GM11168 (cell line): Measurements from ENCODE around the gene MYH13.
"Not testable (repeated sequence)": the region's sequence is repeated elsewhere in the genome, so short reads cannot be mapped to it uniquely, and the experiment has no call there.

Experiments
- in situ Hi-C: fragments of 300-500 bp; cut with MboI; formaldehyde crosslinking; loops from one replicate; pipeline ENCODE4 v1.12.0; 2022; ENCODE audit warnings: low sequenced_read_pairs; ENCODE audit not compliant: unreplicated experiment

MYH13 gene

GRCh38 chr17:10309003-10309974, 63.5 kb downstream of the MYH13 start:
- in situ Hi-C loops, result no loop called here

GRCh38 chr17:10306585-10306984, 66.2 kb downstream of the MYH13 start:
- in situ Hi-C loops, result no loop called here

DNA sequence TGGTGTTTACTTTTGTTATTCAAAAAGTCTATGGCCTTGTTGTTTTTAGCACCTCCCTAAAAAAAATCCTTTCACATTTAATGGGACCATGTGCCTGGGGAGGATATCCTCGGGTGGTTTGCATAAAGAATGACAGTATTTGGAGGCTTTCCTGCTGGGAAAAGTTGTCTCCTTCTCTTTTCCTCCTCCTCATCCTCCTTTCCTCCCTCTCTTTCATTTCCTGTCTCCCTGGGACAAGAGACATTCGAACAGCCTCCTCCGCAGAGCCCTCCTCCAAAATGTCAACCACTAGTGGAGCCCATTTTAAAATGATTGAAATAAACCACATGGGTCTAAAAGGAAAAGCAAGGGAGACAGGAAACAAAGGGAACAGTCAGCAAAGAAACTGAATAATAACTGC, 67.4 kb downstream of the MYH13 start:
- in situ Hi-C loops, result no loop called here

DNA sequence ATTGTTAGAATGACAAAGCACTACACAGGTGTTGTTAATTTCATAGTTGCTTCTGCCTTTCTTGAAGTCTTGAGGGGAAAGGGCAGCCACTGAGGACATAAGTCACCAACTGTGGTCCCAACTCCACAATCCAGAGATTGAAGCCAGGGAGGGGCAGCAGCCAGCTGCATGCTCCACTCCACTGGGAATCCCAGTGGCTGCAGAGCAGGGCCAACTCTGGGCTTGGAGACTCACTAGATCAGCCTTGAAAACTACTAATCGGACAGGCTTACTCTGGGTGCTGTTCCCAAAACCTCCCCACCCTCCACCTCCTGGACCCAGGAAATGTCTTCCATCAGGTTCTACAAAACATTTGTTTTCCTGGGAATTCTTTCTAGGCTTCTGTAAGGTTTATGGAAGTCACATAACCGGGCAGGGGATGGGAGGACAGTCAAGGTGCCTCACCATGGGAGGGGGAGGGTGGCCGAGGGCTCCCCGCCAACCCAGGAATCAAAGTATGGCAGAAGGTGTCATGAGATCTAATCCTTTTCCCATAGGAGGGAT, 68.0 kb downstream of the MYH13 start:
- in situ Hi-C loops, result no loop called here

DNA sequence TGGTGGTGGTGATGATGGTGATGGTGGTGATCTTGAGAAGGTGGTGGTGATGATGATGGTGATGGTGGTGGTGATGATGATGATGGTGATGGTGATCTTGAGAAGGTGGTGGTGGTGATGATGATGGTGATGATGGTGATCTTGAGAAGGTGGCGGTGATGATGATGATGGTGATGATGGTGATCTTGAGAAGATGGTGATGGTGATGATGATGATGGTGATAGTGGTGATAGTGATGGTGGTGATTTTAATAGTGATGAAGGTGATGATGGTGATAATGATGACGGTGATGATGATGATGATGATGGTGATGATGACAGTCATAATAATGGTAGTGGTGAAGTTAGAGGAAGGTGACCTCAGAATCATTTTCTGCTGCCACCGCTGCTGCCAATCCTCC, 75.1 kb downstream of the MYH13 start:
- in situ Hi-C loops, result no loop called here

DNA sequence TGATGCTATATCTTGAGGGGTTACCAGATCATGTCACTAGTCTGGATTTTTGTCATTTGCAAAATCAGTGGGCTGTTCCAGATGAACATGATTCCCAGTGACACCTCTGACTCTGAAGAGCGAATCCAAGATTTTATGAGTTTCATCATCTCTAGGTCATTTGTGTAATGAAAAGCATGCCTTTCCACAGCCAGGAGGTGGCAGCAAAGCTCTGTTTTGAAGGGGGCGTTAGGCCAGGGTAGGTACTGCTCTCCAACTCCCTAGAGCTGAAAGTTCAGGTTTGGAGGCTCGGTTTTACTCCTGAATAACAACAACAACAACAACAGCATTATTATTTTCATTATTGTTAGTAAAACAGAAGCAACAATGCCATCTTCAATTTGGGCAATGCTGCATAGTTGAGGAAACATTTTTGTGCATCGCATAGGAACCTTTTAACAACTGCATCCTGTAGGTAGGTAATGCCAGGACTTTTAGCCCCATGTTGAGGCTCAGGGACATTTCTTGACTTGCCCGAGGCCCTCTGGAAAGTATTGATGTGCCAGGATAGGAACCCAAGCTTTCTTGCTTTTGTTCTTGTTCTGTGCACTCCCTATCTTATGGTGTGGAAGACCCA, 77.0 kb downstream of the MYH13 start:
- in situ Hi-C loops, result no loop called here

DNA sequence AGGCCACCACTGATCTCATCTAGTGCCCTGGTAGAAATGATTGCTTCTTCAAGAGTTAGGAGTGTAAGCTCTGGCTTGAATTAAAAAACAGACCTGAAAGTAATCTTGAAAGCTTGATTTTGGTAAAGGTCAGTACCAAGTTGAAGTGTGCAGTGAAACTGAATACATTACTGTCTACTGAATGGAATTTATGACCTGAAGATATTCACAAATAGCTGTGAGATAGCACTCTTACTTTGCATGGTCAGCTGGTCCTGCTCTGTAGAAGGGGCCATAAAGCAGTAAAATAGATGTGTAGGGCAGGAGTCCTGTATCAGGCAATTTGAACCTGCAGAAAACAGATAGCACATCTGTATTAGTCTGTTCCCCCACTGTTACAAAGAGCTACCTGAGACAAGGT, 78.6 kb downstream of the MYH13 start:
- in situ Hi-C loops, result no loop called here

DNA sequence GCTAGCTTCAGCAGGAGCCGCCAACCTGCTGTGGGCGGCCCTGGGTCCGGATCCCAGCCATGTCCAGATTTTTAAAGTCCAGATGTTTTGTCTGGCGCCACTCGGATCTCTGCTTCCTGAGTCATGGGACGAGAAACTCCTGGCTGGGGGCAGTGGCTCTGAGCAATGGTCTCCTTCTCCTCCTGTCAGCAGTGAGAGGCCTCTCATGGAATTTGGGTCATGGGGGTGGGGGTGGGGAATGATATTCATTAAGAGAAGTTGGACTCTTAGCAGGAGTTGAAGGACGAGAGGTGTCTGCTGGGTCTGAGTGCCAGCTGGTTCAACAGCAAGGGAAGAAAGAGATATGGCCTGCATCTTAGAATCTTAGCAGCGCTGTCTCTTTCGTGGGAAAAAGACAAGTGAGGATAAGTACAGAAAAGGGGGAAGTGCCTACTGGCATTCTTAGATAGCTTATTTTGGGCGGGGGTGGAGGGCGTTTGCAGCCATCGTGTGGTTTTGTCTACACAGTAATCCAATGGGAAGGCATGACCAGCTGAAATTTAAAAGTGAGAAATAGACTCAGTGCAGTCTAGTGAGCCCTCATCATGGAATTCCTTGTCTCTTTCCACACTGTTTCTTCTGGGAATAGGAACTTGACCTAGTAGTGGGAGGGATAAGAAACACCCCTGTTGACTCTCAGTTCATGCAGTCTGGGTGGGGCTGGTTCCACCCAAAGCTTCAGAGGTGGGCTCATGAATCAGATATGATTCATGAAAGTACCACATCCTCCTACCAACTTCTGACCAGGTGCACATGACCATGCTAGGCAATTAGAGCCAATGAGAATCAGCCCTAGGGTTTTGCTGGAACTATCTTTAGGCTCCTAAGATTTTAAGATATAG, 80.5 kb downstream of the MYH13 start:
- in situ Hi-C loops, result no loop called here

DNA sequence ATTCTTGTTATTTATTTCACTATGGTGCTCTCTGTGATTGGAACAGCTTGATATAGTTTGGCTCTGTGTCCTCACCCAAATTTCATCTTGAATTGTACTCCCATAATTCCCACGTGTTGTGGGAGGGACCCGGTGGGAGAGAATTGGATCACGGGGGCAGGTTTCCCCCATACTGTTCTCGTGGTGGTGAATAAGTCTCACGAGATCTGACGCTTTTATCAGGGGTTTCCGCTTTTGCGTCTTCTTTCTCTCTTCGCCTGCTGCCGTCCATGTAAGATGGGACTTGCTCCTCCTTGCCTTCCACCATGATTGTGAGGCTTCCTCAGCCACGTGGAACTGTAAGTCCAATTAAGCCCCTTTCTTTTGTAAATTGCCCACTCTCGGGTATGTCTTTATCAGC, 81.2 kb downstream of the MYH13 start:
- in situ Hi-C loops, result not testable (repeated sequence)

DNA sequence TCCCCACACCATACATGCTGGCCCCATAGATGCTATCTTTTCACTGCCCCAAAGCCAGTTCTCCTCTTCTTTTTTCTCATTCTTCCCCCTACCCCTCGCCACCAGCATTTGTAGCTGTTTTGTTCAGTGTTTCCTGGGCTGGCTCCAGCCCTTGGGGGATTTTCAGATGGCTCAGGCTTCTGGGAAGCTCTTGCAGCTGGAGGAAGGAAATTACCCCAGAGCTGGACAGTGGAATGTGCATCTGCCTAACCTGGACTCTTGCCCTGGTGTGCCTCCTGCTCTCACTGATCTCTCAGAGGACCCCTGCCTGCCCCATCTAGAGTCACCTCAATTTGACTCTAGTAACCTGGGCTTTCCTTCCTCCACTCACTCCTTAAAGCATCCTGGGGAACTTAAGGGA, 82.8 kb downstream of the MYH13 start:
- in situ Hi-C loops, result no loop called here

DNA sequence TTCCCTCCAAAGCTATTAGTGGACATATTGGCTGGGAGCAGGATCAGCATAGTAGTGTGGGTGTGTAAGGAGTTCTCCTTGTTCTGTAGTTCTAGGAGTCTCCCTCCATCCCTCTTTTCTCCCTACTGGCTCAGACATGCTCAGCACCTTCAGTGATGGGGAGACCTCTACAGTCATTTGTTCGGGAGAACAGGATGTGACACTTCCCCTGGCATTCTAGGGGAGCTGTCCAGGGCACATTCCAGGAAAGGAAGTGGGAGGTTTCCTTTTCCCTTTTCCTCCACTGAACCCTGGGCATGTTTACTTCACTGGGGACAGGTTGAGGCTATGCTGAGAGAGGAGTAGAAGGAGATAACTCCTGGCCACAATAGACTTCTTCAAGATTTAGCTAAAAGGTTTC, 86.5 kb downstream of the MYH13 start:
- in situ Hi-C loops, result no loop called here

DNA sequence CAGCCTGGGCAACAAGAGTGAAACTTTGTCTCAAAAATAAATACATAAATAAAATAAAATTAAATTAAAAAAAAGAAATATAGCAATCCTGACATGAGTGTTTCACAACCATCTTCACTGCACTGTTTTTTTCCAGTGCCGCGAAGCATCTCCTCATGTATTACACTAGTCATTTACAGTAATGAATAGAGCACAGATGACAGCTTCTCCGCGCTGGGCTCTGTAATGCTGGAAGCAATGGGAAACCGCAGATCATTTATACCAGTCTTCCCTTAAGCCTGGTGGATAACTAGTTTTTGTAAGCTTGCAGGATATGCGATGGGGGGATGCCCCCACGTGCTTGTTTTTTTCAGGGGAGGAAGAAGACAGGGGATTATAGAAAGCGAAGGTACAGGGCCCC, 86.9 kb downstream of the MYH13 start:
- in situ Hi-C loops, result no loop called here

GRCh38 chr17:10280068-10280467, 92.7 kb downstream of the MYH13 start:
- in situ Hi-C loops, result no loop called here

DNA sequence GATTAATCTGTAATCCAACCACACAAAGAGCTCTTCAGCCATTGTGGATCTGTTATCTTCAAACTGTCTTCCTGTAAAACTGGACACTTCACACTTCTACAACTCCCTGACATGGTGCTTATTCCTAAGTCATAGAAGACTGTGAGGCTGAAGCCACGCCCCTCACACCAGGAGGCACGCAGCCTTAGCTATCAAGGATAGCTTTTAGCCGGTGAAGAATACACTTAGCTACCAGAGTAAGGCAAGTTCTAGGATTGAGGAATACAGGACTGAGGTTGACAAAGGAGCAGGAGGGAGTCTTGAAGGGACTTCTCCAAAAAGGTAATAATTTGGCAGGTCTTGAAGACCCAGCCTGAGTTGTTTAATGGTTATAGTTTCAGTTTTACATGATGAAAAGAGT, 94.6 kb downstream of the MYH13 start:
- in situ Hi-C loops, result no loop called here

DNA sequence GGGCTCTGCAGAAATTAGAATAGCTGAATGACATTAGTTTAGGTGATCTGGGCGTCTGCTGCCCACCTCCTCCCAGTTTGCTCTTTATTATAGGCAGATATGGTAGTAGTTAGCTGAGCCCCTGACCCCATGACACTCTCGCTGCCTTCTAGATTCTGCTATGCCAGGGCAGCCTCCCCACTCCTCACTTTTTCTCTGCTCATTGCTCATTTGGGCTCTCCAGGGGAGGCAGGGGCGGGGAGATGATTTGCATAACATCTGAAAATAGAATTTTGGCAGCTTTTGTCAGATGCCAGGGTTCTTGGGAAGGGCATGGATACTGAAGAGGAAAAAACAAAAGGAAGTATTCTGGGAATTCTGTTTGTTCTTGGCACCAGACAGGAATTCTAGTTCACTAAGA, 96.4 kb downstream of the MYH13 start:
- in situ Hi-C loops, result no loop called here

DNA sequence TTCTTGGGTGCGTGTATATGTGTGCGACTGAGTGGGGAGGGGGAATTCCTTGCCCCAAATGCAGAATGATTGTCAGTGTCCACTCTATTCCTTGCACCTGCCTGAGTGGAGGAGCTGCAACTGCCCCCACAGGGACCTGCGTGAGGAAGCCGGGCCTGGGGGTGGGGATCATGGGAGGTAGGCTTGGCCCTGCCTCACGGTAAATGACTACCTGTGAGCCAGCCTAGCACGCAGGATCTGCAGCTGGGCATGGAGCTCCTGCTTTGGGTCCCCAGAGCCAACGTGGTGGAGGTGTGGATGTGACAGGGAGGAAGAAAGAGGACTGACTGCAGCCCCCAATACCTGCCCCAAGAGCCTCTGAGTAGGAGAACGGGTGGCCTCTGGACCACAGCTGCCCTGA, 97.4 kb downstream of the MYH13 start:
- in situ Hi-C loops, result no loop called here

DNA sequence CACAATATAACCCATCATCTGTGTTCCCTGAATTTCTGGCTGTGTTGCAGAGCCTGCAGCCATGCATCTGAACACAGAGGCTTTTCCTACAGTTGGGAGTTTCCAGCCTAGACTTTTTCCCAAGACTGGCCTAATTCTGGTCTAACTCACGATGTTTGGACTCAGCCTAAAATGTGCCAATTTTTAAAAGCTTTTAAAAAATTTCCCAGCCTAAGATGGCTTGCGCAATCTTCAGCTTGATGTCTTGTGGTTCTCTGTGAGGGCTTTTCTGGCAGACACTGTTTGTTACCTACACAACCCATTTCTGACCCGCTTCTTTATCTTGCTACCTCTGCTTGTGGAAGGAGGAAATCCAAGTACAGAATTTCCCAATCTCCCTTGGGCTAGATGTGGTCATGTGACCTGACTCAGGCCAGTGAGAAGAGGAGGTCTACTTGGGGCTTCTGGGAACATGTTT, 101.7 kb downstream of the MYH13 start:
- in situ Hi-C loops, result no loop called here

DNA sequence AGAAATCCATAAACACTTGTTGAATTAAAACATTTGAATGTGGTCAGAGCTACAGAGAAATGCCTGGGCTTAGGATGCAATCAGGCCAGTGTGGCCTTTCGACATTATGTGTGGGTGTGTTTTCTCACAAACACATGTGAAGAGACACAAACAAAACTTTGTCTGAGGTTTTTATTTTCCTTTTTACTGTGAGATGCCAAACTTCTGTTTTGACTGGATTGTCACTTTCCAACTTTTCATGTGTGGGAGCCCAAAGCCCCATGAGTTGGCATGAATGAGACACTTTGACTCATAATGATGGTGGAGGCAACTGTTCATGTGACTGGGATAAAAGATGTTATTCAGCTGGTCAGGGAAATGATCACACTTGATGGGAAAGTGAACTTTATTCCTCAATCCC, 102.5 kb downstream of the MYH13 start:
- in situ Hi-C loops, result no loop called here

DNA sequence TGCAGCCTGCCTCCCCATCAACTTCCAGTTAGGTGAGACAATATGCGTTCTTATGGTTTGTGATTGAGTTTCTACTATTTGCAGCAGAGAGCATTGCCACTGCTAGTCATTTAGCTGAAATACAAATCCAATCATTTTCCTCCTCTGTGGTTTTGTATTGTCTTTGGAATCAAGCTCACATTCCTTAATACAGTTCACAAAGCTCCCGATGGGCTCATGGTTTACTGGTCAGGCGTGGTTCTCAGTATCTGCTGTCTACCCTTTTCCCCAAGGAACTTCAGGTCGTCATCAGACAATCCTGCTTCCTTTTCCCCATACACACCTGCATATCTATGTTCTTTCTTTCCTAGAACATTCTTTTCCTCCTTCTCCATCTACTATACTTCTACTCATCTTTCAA, 104.8 kb downstream of the MYH13 start:
- in situ Hi-C loops, result no loop called here

DNA sequence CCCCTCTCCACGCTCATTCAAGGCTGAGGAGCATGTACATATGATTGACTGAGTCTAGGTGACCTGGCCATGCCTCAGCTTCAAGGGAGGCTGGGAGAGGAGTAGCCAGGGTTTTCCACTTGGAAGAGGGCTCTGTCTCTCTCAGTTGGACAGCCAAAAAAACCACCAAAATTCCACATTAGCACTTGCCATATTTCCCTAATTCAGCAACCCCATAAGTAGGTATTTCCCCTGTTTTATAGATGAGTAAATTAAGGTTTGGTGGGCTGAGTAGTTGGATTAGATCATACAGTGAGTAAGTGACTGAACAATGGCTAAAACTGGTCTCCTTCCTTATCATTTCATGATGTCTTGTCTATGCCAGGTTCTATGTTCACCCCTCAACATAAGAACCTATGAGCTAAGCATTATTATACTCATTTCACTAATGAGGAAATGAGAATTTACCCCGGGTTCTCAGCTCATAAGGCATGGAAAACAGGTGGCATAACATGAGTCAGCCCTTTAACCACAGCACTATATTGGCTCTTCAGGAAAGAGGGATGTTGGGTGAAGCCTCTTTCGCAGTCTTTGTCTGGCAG, 106.4 kb downstream of the MYH13 start:
- in situ Hi-C loops, result no loop called here
